Stimulated activated CD8-positive, alpha-beta memory T cell treated with anti-CD3 and anti-CD28 coated beads, Interleukin-2, amount 100 ng/mL, for 48 hours (primary cell): Measurements from ENCODE around the gene NCBP2L.
A peak's percentile ranks its signal among the peaks of the same experiment; 100 is the strongest.

Source experiments
- DNase-seq, 2 donors: peaks; one replicate each; pipeline ENCODE4 v3.0.0-alpha.2; 2020; ENCODE audit warnings: low read depth in 2 of 2

Gene NCBP2L

GRCh38 chrX:107752714-107753113 lies 24.8 kb upstream of the NCBP2L start:
- DNase-seq, result no peak

- DNase-seq, result no peak
These were observed 24.3 kb upstream of the NCBP2L start for GRCh38 chrX:107753187-107753586.

GRCh38 chrX:107755721-107756120 lies 21.8 kb upstream of the NCBP2L start:
- DNase-seq, result no peak

- no peak for DNase-seq
These were observed 19.2 kb upstream of the NCBP2L start for GRCh38 chrX:107758231-107758766.

GRCh38 chrX:107760304-107761077 lies 17.0 kb upstream of the NCBP2L start:
- no peak for DNase-seq

GRCh38 chrX:107763647-107764046 lies 13.9 kb upstream of the NCBP2L start:
- no peak for DNase-seq

- no peak for DNase-seq
These were observed 12.5 kb upstream of the NCBP2L start for GRCh38 chrX:107764845-107765608.

GRCh38 chrX:107766470-107767150 lies 10.9 kb upstream of the NCBP2L start:
- no peak for DNase-seq

- no peak for DNase-seq
These were observed 9.5 kb upstream of the NCBP2L start for GRCh38 chrX:107768051-107768450.

- no peak for DNase-seq
These were observed 7.8 kb upstream of the NCBP2L start for GRCh38 chrX:107769581-107770317.

- no peak for DNase-seq
These were observed 4.3 kb upstream of the NCBP2L start for GRCh38 chrX:107773206-107773605.

GRCh38 chrX:107773906-107774435 lies 3.6 kb upstream of the NCBP2L start:
- DNase-seq, result no peak

GRCh38 chrX:107775000-107775733 lies 2.4 kb upstream of the NCBP2L start:
- DNase-seq, result no peak

GRCh38 chrX:107775734-107776511 lies 1.6 kb upstream of the NCBP2L start, which contains the start of gene TSC22D3:
Gene TSC22D3 (minus strand): TSS chrX:107775787. CDS start chrX:107775419, 368 bp downstream.
- DNase-seq, result peak; percentile 16 to 40

- DNase-seq, result peak; percentile 54 to 56
These were observed 641 bp upstream of the NCBP2L start for GRCh38 chrX:107776649-107777535.

GRCh38 chrX:107780525-107780924 lies 3.0 kb downstream of the NCBP2L start:
- DNase-seq, result no peak

GRCh38 chrX:107787827-107788226 lies 10.3 kb downstream of the NCBP2L start:
- no peak for DNase-seq

GRCh38 chrX:107804427-107804826 lies 26.9 kb downstream of the NCBP2L start:
- DNase-seq, result no peak

- DNase-seq, result no peak
These were observed 27.6 kb downstream of the NCBP2L start for GRCh38 chrX:107805179-107805578.
